ENCODE data around the gene CDKL1.

Gene CDKL1

DNA sequence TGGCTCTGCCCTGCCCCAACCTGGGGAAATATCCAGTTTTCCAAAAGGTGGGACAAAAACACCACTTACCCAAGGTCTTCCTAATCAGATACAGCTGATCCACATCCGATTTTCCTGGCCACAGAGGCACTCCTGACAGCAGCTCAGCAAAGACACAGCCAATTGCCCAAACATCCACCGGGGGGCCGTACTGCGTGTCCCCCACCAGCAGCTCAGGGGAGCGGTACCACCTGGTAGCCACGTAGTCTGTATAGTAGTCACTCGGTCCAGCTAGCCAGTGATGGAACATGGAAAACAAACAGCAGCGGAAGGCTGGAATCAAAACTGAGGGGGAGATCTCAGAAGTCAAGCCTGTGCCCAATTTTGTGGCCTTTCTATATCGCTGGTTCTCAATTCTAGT, 55.7 kb downstream of the CDKL1 start:
- no peaks in the 10 kb centered on the region for H3K9me3 ChIP-seq (ENCODE audit: insufficient read depth, low read length)
- H2AFZ ChIP-seq (ENCODE audit: low read depth, low read length) = no peak overlapping the region

DNA sequence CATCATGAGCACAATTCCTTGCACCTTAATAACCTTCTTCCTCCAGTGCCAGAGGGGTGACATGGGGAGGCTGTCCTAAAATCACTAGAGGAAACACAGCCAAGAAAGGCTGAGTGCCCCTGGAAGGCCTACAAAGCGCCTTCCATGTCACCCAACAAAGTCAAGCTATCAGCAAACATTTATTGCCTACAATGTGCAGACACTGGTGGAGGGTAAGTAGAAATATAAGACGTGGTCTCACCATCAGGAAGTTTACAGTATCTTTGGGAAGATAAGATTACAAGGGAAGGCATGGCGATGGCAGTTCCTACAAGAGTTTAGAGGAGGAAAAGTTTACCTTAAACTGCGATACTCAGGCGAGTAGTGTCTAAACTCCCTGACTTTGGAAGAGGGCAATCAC, 56.6 kb downstream of the CDKL1 start:
- Histone ChIP-seq H3K27ac (ENCODE audit: low read length) (no peak overlapping the region), H4K20me1 (ENCODE audit: insufficient read depth, low read length) (no peaks in the 10 kb centered on the region), H3K9me3 (ENCODE audit: insufficient read depth, low read length) (no peaks in the 10 kb centered on the region), H3K4me2 (ENCODE audit: low read length) (no peak overlapping the region), H2AFZ (ENCODE audit: low read depth, low read length) (no peak overlapping the region), H3K79me2 (ENCODE audit: low read length) (no peaks in the 10 kb centered on the region), H3K36me3 (replicated peaks; ENCODE audit: low read depth, low read length) (no peaks in the 10 kb centered on the region), H3K9ac (ENCODE audit: low read length) (no peak overlapping the region), H3K4me3 (ENCODE audit: low read length) (no peak overlapping the region), H3K27me3 (ENCODE audit: low read depth, low read length) (no peaks in the 10 kb centered on the region), H3K4me1 (ENCODE audit: low read length) (peaks cover 28% of the 10 kb centered on the region)
- TF ChIP-seq, protein P1, sequence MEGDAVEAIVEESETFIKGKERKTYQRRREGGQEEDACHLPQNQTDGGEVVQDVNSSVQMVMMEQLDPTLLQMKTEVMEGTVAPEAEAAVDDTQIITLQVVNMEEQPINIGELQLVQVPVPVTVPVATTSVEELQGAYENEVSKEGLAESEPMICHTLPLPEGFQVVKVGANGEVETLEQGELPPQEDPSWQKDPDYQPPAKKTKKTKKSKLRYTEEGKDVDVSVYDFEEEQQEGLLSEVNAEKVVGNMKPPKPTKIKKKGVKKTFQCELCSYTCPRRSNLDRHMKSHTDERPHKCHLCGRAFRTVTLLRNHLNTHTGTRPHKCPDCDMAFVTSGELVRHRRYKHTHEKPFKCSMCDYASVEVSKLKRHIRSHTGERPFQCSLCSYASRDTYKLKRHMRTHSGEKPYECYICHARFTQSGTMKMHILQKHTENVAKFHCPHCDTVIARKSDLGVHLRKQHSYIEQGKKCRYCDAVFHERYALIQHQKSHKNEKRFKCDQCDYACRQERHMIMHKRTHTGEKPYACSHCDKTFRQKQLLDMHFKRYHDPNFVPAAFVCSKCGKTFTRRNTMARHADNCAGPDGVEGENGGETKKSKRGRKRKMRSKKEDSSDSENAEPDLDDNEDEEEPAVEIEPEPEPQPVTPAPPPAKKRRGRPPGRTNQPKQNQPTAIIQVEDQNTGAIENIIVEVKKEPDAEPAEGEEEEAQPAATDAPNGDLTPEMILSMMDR (IDR thresholded peaks at IDR 0.05; ENCODE audit: low read depth, low read length) = no peak
- TF ChIP-seq EZH2phosphoT487 (IDR thresholded peaks at IDR 0.05; ENCODE audit: low read depth) = no peak

More for the DNA sequence above, 55.7 kb downstream of the CDKL1 start:
- H3K36me3 ChIP-seq (replicated peaks; ENCODE audit: low read depth, low read length) = no peaks in the 10 kb centered on the region
- H3K27ac ChIP-seq (ENCODE audit: low read length) = no peak overlapping the region
- no peak overlapping the region for H3K9ac ChIP-seq (ENCODE audit: low read length)
- no peaks in the 10 kb centered on the region for H3K27me3 ChIP-seq (ENCODE audit: low read depth, low read length)
- TF ChIP-seq EZH2phosphoT487 (IDR thresholded peaks at IDR 0.05; ENCODE audit: low read depth) = no peak
- TF ChIP-seq, protein P1 (IDR thresholded peaks at IDR 0.05; ENCODE audit: low read depth, low read length) = peak; percentile 48
- H3K79me2 ChIP-seq (ENCODE audit: low read length) = no peaks in the 10 kb centered on the region
- no peak overlapping the region for H3K4me2 ChIP-seq (ENCODE audit: low read length)
- H4K20me1 ChIP-seq (ENCODE audit: insufficient read depth, low read length) = no peaks in the 10 kb centered on the region
- peaks cover 28% of the 10 kb centered on the region for H3K4me1 ChIP-seq (ENCODE audit: low read length)
- H3K4me3 ChIP-seq (ENCODE audit: low read length) = no peak overlapping the region

DNA sequence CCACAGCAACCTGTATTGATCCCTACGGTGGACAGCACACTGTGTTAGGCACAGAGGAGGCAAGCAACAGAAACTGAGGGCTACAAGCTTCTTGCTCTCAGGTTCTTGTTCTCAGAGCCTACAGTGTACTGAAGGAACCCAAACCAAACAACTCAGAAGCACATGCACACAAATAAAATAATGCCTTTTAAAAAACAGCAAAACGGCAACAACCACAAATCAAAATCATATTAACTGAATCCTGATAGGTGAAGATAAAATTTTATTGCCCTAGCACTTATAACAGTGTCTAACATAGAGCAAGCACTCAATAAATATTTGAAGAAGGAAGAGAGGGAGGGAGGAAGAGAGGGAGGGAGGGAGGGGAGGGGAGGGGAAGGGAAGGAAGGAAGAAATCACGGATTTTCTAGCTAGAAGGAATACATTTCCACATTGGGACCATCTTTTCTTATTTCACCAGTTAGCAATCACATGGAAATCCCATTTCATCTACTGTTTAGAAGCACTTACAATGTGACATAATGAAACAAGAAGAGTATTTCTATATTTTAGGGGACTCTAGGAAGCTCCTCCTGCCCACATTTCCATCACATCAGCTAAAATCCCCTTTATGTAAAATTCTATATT, 57.4 kb downstream of the CDKL1 start:
- Histone ChIP-seq H3K4me3 (ENCODE audit: low read length) (no peak overlapping the region), H3K4me1 (ENCODE audit: low read length) (peaks cover 22% of the 10 kb centered on the region), H3K36me3 (replicated peaks; ENCODE audit: low read depth, low read length) (no peaks in the 10 kb centered on the region), H3K9ac (ENCODE audit: low read length) (no peak overlapping the region), H4K20me1 (ENCODE audit: insufficient read depth, low read length) (no peaks in the 10 kb centered on the region), H3K79me2 (ENCODE audit: low read length) (no peaks in the 10 kb centered on the region), H3K27me3 (ENCODE audit: low read depth, low read length) (no peaks in the 10 kb centered on the region), H3K27ac (ENCODE audit: low read length) (no peak overlapping the region), H2AFZ (ENCODE audit: low read depth, low read length) (no peak overlapping the region), H3K9me3 (ENCODE audit: insufficient read depth, low read length) (no peaks in the 10 kb centered on the region), H3K4me2 (ENCODE audit: low read length) (no peak overlapping the region)
- no peak for TF ChIP-seq EZH2phosphoT487 (IDR thresholded peaks at IDR 0.05; ENCODE audit: low read depth)
- TF ChIP-seq, protein P1 (IDR thresholded peaks at IDR 0.05; ENCODE audit: low read depth, low read length) = no peak

DNA sequence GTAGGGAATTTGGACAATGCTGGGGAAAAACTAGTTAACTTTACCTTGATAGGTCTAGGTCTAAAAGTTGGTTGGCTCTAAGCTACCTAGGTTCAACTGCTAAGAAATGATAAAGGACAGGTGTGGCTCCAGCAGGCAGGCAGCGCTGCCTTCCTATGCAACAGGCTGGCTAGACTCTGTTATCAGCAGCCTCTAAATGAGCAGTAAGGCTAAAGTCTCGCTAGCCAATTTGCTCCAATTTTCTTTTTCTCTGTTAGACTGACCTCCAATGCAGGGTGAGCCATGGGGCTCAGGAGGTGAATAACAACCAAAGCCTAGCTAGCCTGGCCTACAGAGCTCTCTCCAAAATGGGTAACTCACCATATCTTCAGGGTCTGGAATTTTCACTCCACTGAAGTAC, 58.1 kb downstream of the CDKL1 start:
- no peak overlapping the region for H3K9ac ChIP-seq (ENCODE audit: low read length)
- no peak overlapping the region for H3K27ac ChIP-seq (ENCODE audit: low read length)
- TF ChIP-seq, protein P1 (IDR thresholded peaks at IDR 0.05; ENCODE audit: low read depth, low read length) = no peak
- no peak for TF ChIP-seq EZH2phosphoT487 (IDR thresholded peaks at IDR 0.05; ENCODE audit: low read depth)
- peaks cover 15% of the 10 kb centered on the region for H3K4me1 ChIP-seq (ENCODE audit: low read length)
- no peaks in the 10 kb centered on the region for H3K27me3 ChIP-seq (ENCODE audit: low read depth, low read length)
- no peak overlapping the region for H3K4me3 ChIP-seq (ENCODE audit: low read length)
- no peaks in the 10 kb centered on the region for H3K36me3 ChIP-seq (replicated peaks; ENCODE audit: low read depth, low read length)
- no peaks in the 10 kb centered on the region for H3K9me3 ChIP-seq (ENCODE audit: insufficient read depth, low read length)
- H3K4me2 ChIP-seq (ENCODE audit: low read length) = no peak overlapping the region
- no peaks in the 10 kb centered on the region for H3K79me2 ChIP-seq (ENCODE audit: low read length)
- no peak overlapping the region for H2AFZ ChIP-seq (ENCODE audit: low read depth, low read length)
- H4K20me1 ChIP-seq (ENCODE audit: insufficient read depth, low read length) = no peaks in the 10 kb centered on the region
